T-helper 9 cell (primary cell): ENCODE results near the gene SIL1.

Source experiments
- DNase-seq: peaks from one replicate; pipeline ENCODE4 v3.0.0-alpha.2; 2020

The SIL1 gene

GRCh38 chr5:138972836-138973235 lies 225.3 kb downstream of the SIL1 start:
- no peak for DNase-seq

GRCh38 chr5:138972230-138972629 lies 225.9 kb downstream of the SIL1 start:
- no peak for DNase-seq

- DNase-seq: no peak
Measured at GRCh38 chr5:138969323-138970002, 228.7 kb downstream of the SIL1 start.

GRCh38 chr5:138968601-138969000 lies 229.6 kb downstream of the SIL1 start:
- no peak for DNase-seq

- DNase-seq: no peak
Measured at GRCh38 chr5:138967791-138968448, 230.2 kb downstream of the SIL1 start.

GRCh38 chr5:138966236-138966985 lies 231.8 kb downstream of the SIL1 start:
- no peak for DNase-seq

- no peak for DNase-seq
Measured at GRCh38 chr5:138965626-138966025, 232.5 kb downstream of the SIL1 start.

GRCh38 chr5:138964647-138965201 lies 233.4 kb downstream of the SIL1 start:
- DNase-seq: no peak

GRCh38 chr5:138963763-138964371 lies 234.3 kb downstream of the SIL1 start:
- no peak for DNase-seq

GRCh38 chr5:138962614-138963370 lies 235.4 kb downstream of the SIL1 start:
- DNase-seq: no peak

GRCh38 chr5:138961729-138962128 lies 236.4 kb downstream of the SIL1 start:
- DNase-seq: no peak

GRCh38 chr5:138961221-138961620 lies 236.9 kb downstream of the SIL1 start:
- no peak for DNase-seq

- DNase-seq: no peak
Measured at GRCh38 chr5:138960145-138960692, 237.9 kb downstream of the SIL1 start.

GRCh38 chr5:138956801-138957200 lies 241.4 kb downstream of the SIL1 start:
- DNase-seq: no peak

GRCh38 chr5:138955671-138956295 lies 242.4 kb downstream of the SIL1 start:
- DNase-seq: no peak

- no peak for DNase-seq
Measured at GRCh38 chr5:138955013-138955660, 243.0 kb downstream of the SIL1 start.

- no peak for DNase-seq
Measured at GRCh38 chr5:138954257-138955012, 243.7 kb downstream of the SIL1 start.

- DNase-seq: no peak
Measured at GRCh38 chr5:138953387-138954256, 244.5 kb downstream of the SIL1 start.

- DNase-seq: no peak
Measured at GRCh38 chr5:138952962-138953361, 245.2 kb downstream of the SIL1 start.
